Muscle of leg (tissue), 11 donors: ENCODE measurements around the gene ZNF799. TPM values are rescaled to one million over a fixed set of nuclear protein-coding genes. Genes with fewer than 3 reads are reported as not detected.
"Not testable (repeated sequence)": the region's sequence is repeated elsewhere in the genome, so short reads cannot be mapped to it uniquely, and the experiment has no call there.

Experiments
- DNase-seq: peaks from one replicate; pipeline ENCODE4 v3.0.0; 2013
- H3K27ac ChIP-seq: one replicate; pipeline ENCODE4 v1.5.1; 2013; ENCODE audit warnings: mild to moderate bottlenecking, low read length, control low read depth
- H3K27me3 ChIP-seq: one replicate; pipeline ENCODE4 v1.6.1; 2013; ENCODE audit warnings: low read length; ENCODE audit not compliant: control insufficient read depth, insufficient read depth
- H3K36me3 ChIP-seq: one replicate; pipeline ENCODE4 v1.6.1; 2013; ENCODE audit warnings: low read length; ENCODE audit not compliant: control insufficient read depth, insufficient read depth
- H3K4me1 ChIP-seq: one replicate; pipeline ENCODE4 v1.6.1; 2013; ENCODE audit warnings: low read length; ENCODE audit not compliant: control insufficient read depth, insufficient read depth
- H3K4me3 ChIP-seq: one replicate; pipeline ENCODE4 v1.5.1; 2013; ENCODE audit warnings: low read length, control low read depth
- H3K9me3 ChIP-seq: replicated peaks from 2 replicates; pipeline ENCODE4 v1.6.1; 2013; ENCODE audit warnings: low read depth, low read length; ENCODE audit not compliant: control insufficient read depth
- WGBS: methylation state at CpG from one replicate; pipeline ENCODE4 v1.1.5; 2013; ENCODE audit warnings: missing lambda C conversion rate; ENCODE audit not compliant: insufficient coverage; 5-methylcytosine and 5-hydroxymethylcytosine counted together
- polyA plus RNA-seq, 8 donors: library from polyadenylated mRNA; unstranded; fragments of 120-200 nt; gene quantifications; one replicate each; pipeline versions ENCODE4 v1.2.1 to v1.2.3, GENCODE V29; 2013; ENCODE audit warnings: inconsistent platforms in 1 of 8, low replicate concordance in 1 of 8; ENCODE audit not compliant: insufficient read length in 8 of 8, insufficient read depth in 1 of 8
- total RNA-seq: library from RNA; stranded (reverse); fragments of 120-200 nt; gene quantifications from one replicate; pipeline ENCODE4 v1.2.4, GENCODE V29; 2013

ZNF799 gene
- total and polyA plus RNA-seq, 9 donors, result 3.7 to 5.9 (median 4.7) TPM

DNA sequence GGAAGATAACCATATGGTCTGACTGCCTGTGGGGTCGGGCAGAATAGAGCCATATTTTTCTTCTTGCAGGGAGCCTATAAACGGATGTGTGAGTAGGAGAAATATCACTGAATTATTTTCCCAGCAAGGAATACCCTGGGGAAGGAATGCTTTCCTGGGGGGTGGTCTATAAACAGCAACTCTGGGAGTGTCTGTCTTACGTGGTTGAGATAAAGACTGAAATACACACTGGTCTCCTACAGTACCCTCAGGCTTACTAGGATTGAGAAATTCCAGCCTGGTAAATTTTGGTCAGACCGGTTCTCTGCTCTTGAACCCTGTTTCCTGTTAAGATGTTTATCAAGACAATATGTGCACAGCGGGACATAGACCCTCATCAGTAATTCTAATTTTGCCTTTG, 16.2 kb upstream of the ZNF799 start:
- H3K36me3 ChIP-seq, H3K9me3 ChIP-seq, H3K4me3 ChIP-seq, H3K27me3 ChIP-seq, DNase-seq, H3K4me1 ChIP-seq, H3K27ac ChIP-seq: not testable (repeated sequence)
- 79% methylated on average over 2 of the region's 5 CpGs for WGBS

DNA sequence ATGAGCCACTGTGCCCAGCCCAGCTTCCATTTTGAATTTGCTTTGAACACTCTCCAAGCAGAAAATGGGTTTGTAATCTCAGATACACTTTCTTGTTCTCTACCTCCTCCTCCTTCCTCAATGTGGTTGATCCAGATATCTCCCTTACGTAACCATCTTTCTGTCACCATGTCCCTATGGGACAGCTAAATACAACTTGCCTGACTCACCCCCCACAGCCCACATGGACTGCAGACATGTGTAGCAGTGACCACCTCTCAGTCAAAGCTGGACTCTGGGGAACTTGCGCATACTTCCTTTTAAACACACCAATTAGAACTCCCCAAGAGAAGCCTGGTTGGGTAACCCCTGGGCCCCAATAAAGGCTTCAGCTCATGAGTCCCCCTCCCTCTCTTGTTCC, 10.8 kb upstream of the ZNF799 start:
- no peak overlapping the region for H3K4me3 ChIP-seq
- WGBS, result 100% methylated on average over 2 of the region's 2 CpGs
- DNase-seq, result no peak
- H3K27ac ChIP-seq, result no peak overlapping the region
- no peaks in the 10 kb centered on the region for H3K36me3 ChIP-seq
- H3K27me3 ChIP-seq, result no peaks in the 10 kb centered on the region
- no peaks in the 10 kb centered on the region for H3K9me3 ChIP-seq
- H3K4me1 ChIP-seq, result no peaks in the 10 kb centered on the region

DNA sequence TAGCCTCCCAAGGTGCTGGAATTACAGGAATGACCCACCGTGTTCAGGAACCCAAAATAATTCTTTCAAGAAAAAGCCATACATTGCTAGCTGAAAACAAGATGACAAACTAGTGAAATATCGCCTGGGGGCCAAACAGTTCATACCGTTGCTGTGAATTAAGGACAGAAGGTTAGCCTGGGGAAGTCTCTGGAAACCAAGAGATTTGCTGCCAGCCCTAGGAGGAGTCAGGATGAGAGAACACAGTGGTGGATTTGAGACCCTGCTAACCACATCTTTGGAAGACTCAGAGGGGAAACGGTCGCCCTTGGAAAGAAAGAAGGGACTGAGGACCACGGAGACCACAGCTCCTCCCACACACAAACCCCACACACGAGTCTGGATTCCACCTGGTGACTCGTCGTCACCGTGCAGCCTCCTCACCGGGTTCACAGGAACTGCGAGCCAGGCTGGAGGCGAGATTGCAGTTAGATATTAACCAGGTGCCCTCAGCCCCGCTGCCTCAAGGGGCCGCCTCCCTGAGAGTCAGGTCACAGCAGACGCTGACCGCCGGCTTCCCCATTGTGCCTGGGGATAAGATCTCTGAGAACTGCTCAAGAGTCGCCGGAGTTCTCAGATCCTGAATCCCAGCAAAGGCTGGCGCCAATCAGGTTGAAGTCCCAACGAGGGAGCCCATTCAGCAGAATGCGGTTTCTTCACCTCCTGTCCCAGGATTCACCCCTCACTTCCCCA, 1.0 kb downstream of the ZNF799 start:
- not testable (repeated sequence) for H3K27me3 ChIP-seq, H3K9me3 ChIP-seq, H3K36me3 ChIP-seq, H3K4me1 ChIP-seq
- peak overlapping the region; percentile 73 for H3K4me3 ChIP-seq
- peak overlapping the region; percentile 73 for H3K27ac ChIP-seq
- 5% methylated on average over 12 of the region's 23 CpGs for WGBS
- peak; percentile 28 for DNase-seq

DNA sequence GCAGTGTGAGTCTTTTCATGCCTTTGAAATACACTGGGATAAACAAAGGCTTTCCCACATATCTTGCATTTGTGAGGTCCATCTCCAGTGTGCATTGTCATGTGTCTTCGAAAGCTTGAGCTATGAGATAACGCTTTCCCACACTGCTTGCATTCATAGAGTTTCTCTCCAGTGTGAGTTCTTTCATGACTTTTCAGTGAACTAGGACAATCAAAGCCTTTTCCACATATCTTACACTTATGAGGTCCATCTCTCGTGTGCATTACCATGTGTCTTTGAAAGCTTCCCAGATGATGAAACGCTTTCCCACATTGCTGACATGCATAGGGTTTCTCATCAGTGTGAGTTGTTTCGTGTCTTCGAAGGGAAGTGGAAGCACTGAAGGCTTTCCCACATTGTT, 9.9 kb downstream of the ZNF799 start:
- H3K36me3 ChIP-seq, result peaks cover 13% of the 10 kb centered on the region
- H3K27me3 ChIP-seq, H3K4me3 ChIP-seq, H3K4me1 ChIP-seq, H3K27ac ChIP-seq, H3K9me3 ChIP-seq, DNase-seq: not testable (repeated sequence)
- 90% methylated on average over 3 of the region's 6 CpGs for WGBS

DNA sequence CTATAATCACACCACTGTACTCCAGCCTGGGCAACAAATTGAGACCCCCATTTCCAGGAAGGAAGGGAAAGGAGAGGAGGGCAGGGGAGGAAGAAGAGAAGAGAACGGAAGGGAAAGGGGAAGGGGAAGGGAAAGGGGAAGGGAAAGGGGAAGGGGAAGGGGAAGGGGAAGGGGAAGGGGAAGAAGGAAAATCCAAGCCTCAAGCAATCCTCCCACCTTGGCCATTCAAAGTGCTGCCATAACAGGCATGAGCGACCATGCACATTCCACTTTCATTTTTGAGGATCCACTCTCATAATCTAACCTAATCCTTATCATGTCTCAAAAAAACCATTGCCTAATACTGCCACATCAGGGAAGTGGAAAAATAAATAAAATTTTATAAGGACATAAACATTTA, 14.7 kb downstream of the ZNF799 start:
- H3K27ac ChIP-seq, H3K4me1 ChIP-seq, H3K9me3 ChIP-seq, H3K4me3 ChIP-seq, H3K27me3 ChIP-seq, H3K36me3 ChIP-seq, DNase-seq: not testable (repeated sequence)
- WGBS, result no CpG with 5 or more reads among the region's 2 CpGs

DNA sequence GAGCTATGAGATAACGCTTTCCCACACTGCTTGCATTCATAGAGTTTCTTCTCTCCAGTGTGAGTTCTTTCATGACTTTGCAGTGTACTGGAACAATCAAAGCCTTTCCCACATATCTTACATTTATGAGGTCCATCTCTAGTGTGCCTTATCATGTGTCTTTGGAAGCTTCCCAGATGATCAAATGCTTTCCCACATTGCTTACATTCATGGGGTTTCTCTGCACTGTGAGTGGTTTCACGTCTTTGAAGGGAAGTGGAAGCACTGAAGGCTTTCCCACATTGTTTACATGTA, 20.7 kb downstream of the ZNF799 start:
- Histone ChIP-seq H3K4me3 (no peak overlapping the region), H3K27ac (no peak overlapping the region), H3K9me3 (peaks cover 4% of the 10 kb centered on the region), H3K4me1 (no peaks in the 10 kb centered on the region), H3K27me3 (no peaks in the 10 kb centered on the region), H3K36me3 (peaks cover 4% of the 10 kb centered on the region)
- no peak for DNase-seq
- no CpG with 5 or more reads among the region's 2 CpGs for WGBS

DNA sequence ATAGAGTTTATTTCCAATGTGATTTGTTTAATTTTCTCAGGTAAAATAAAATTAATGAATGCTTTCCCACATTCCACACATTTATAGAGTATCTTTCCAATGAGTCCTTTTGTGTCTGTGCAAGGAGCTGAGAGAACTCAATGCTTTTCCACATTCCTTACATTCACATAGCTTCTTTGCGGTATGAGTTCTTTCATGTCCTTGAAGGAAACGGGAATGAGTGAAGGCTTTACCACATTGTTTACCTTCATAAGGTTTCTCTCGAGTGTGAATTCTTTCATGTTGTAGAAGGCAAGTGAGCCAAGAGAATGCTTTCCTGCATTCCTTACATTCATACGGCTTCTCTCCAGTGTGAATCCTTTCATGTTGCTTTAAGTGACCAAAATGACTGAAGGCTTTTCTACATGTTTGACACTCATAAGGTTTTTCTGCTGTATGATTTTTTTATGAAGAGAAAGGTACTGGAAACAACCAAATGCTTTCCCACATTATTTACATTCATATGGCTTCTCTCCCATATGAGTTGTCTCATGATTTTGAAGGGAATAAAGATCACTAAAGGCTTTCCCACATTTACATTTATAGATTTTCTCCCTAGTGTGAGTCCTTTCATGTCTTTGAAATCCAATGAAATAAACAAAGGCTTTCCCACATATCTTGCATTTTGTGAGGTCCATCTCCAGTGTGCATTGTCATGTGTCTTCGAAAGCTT, 21.2 kb downstream of the ZNF799 start:
- Histone ChIP-seq H3K27me3 (no peaks in the 10 kb centered on the region), H3K36me3 (peaks cover 4% of the 10 kb centered on the region), H3K4me1 (no peaks in the 10 kb centered on the region), H3K27ac (no peak overlapping the region), H3K9me3 (peaks cover 4% of the 10 kb centered on the region), H3K4me3 (no peak overlapping the region)
- no peak for DNase-seq
- no CpG with 5 or more reads among the region's 5 CpGs for WGBS

DNA sequence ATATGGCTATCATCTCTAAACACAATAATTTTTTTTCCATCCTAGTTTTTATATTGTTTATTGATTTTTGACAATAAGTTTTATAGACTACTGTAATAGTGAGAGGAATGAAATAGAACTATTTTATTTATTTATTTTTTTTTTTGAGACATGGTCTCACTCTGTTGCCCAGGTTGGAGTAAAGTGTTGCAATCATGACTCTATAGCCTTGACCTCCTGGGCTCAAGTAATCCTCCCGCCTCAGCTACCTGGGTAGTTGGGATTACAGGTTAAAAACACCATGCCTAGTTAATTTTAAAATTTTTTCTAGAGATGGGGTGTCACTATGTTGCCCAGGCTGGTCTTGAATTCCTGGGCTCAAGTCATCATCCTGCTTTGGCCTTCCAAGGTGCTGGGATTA, 27.0 kb downstream of the ZNF799 start:
- DNase-seq, result no peak
- H3K36me3 ChIP-seq, result no peaks in the 10 kb centered on the region
- H3K4me1 ChIP-seq, result no peaks in the 10 kb centered on the region
- no peak overlapping the region for H3K27ac ChIP-seq
- no CpG with 5 or more reads among the region's 1 CpG for WGBS
- H3K27me3 ChIP-seq, result no peaks in the 10 kb centered on the region
- H3K4me3 ChIP-seq, result no peak overlapping the region
- H3K9me3 ChIP-seq, result no peaks in the 10 kb centered on the region

DNA sequence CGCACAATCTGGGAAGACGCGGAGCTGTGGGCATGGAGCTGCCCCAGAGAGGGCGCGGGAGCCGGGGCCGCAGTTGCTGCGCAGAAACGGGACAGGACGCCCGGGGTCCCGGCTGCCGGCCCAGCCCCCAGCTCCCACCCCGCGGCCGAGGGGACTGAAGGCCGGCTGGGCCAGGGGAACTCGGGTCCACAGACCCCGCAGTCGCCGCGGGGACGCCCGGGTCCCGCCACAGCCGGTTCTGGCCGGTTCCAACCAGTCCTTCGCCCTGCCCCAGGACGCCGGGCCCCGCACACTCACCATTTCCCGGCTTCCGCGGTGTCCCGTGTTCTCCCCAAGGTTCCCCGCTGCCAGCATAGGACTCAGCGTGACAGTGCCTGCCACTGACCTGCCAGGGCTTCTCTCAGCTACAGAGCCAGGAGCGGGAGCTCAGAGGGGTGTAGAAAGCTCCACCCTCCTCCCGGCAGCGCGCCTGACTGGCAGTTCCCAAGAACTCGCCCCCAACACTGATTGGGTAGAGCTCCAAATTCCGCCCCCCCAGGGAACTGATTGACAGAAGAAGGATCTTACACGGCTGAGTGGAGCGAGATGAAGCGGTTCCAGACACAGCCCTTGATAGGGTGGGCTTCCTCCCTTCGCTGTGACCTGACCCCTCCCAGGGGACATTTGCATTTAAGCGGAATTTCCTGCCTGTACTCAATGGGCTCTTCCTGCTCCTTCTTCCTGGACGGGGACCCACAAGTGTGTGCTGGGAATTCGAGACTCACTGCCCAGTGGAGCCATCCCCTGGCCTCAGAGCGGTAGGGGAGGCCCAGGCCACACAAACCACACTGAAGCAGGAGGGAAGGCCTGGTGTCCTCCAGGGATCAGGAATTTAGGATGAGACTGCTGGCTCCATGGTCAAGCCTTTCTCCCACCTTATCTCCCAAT, 35.6 kb downstream of the ZNF799 start, which contains the start of gene ZNF442:
TSS of gene ZNF442 (minus strand) at position 448 of the 927 bp plus-strand sequence. CDS start 2,052 bp downstream, outside the sequence.
- Histone ChIP-seq H3K27me3 (no peaks in the 10 kb centered on the region), H3K4me3 (peak within 1 kb of the TSS; percentile 85), H3K36me3 (no peaks in the 10 kb centered on the region), H3K4me1 (peaks cover 9% of the 10 kb centered on the region), H3K9me3 (no peaks in the 10 kb centered on the region), H3K27ac (peak within 1 kb of the TSS; percentile 95)
- under 1% methylated on average over 44 of the region's 51 CpGs for WGBS
- peak; percentile 99 for DNase-seq
